GM13977 (cell line): Measurements from ENCODE around the gene RAB30.

Experiments
- DNase-seq: peaks from one replicate; pipeline ENCODE4 v3.0.0; 2012; ENCODE audit warnings: low spot score
- CTCF ChIP-seq: IDR thresholded peaks from 2 replicates; pipeline ENCODE4 v1.5.1; 2012; ENCODE audit warnings: mild to moderate bottlenecking, control low read depth; ENCODE audit not compliant: insufficient read depth; ENCODE audit errors: extremely low read depth, missing control alignments
- in situ Hi-C: fragments of 300-500 bp; cut with MboI; formaldehyde crosslinking; loops from one replicate; pipeline ENCODE4 v1.12.0; 2022; ENCODE audit warnings: low sequenced_read_pairs, low pct_unique_long_range_greater_than_20kb, mixed read lengths, inconsistent platforms; ENCODE audit not compliant: unreplicated experiment

The RAB30 gene

GRCh38 chr11:83027794-83028193 is 43.9 kb downstream of the RAB30 start:
- TF ChIP-seq CTCF: no peak
- no peak for DNase-seq
- in situ Hi-C loops: no loop called here

GRCh38 chr11:83027289-83027688 is 44.4 kb downstream of the RAB30 start:
- TF ChIP-seq CTCF: no peak
- no peak for DNase-seq
- in situ Hi-C loops: no loop called here

GRCh38 chr11:83026229-83026628 is 45.5 kb downstream of the RAB30 start:
- DNase-seq: no peak
- no peak for TF ChIP-seq CTCF
- in situ Hi-C loops: no loop called here

- no peak for DNase-seq
- in situ Hi-C loops: no loop called here
- no peak for TF ChIP-seq CTCF
Measured at GRCh38 chr11:83025267-83025704, 46.4 kb downstream of the RAB30 start.

- TF ChIP-seq CTCF: no peak
- in situ Hi-C loops: no loop called here
- DNase-seq: no peak
Measured at GRCh38 chr11:83024270-83024854, 47.3 kb downstream of the RAB30 start.

GRCh38 chr11:83023410-83023809 is 48.3 kb downstream of the RAB30 start:
- no peak for TF ChIP-seq CTCF
- in situ Hi-C loops: no loop called here
- no peak for DNase-seq

GRCh38 chr11:83021780-83022125 is 49.9 kb downstream of the RAB30 start:
- in situ Hi-C loops: no loop called here
- DNase-seq: no peak
- no peak for TF ChIP-seq CTCF
